GM13976 (cell line): Measurements from ENCODE around the gene IFNL4.
A peak's percentile ranks its signal among the peaks of the same experiment; 100 is the strongest.
"Not testable (repeated sequence)": the region's sequence is repeated elsewhere in the genome, so short reads cannot be mapped to it uniquely, and the experiment has no call there.

Experiments used
- DNase-seq: peaks from one replicate; pipeline ENCODE4 v3.0.0; 2012; ENCODE audit warnings: low spot score
- in situ Hi-C: fragments of 300-500 bp; cut with MboI; formaldehyde crosslinking; loops from one replicate; pipeline ENCODE4 v1.12.0; 2022; ENCODE audit warnings: low sequenced_read_pairs, mixed read lengths, inconsistent platforms; ENCODE audit not compliant: unreplicated experiment
- TF ChIP-seq, protein P1 (sequence below): IDR thresholded peaks from 2 replicates; pipeline ENCODE4 v1.5.1; 2012; ENCODE audit warnings: borderline replicate concordance, mild to moderate bottlenecking; ENCODE audit not compliant: insufficient read depth; ENCODE audit errors: extremely low read depth, missing control alignments, control extremely low read depth

The IFNL4 gene

DNA sequence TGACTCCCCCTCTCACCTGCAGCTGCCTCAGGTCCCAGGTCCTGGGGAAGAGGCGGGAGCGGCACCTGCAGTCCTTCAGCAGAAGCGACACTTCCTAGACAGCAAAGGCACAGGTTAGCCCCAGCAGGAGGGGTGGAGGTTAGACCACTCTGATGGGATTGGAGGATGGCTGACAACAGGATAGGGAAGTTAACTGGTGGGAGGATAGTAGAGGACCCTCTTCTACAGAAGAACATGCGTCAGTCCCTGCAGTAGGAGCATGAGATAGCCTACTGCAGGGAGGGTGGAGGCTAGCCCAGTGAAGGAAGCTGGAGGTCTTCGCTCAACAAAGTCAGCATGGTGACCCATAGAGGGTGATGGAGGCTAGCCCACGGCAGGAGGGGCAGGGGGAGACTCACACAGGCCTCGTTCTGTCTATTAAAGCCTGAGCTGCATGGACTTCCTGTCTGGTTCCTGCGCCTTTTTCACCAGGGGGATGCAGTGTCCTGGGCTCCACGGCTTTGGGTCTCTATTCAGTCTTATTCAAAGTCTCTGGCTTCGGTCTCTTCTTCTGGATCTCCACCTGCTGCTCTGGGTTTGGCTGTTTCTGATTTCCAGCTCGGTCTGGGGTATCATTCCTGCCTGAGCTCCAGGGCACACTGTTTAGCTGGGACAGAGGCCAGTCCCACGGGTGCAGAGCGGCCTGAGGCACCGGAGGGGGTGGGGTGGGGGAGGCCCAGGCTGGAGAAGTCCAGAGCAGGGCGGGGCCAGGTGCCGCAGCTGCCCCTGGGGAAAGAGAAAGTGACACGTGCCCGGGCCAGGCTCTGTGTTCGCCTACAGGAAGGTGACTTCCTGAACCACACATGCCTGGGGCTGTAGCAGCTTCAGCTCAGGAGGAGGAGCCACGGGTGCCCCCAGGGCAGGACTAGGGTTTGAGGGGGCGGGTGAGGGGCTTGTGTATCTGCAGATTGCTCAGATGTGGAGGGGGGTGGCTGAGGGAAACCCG, 11.2 kb downstream of the IFNL4 start:
- in situ Hi-C loops, result no loop called here
- TF ChIP-seq, protein P1, sequence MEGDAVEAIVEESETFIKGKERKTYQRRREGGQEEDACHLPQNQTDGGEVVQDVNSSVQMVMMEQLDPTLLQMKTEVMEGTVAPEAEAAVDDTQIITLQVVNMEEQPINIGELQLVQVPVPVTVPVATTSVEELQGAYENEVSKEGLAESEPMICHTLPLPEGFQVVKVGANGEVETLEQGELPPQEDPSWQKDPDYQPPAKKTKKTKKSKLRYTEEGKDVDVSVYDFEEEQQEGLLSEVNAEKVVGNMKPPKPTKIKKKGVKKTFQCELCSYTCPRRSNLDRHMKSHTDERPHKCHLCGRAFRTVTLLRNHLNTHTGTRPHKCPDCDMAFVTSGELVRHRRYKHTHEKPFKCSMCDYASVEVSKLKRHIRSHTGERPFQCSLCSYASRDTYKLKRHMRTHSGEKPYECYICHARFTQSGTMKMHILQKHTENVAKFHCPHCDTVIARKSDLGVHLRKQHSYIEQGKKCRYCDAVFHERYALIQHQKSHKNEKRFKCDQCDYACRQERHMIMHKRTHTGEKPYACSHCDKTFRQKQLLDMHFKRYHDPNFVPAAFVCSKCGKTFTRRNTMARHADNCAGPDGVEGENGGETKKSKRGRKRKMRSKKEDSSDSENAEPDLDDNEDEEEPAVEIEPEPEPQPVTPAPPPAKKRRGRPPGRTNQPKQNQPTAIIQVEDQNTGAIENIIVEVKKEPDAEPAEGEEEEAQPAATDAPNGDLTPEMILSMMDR, result no peak
- DNase-seq, result peak; percentile 78

GRCh38 chr19:39236527-39236926, 12.1 kb downstream of the IFNL4 start:
- in situ Hi-C loops, result no loop called here
- TF ChIP-seq, protein P1, result no peak
- no peak for DNase-seq

GRCh38 chr19:39232708-39233107, 15.9 kb downstream of the IFNL4 start:
- TF ChIP-seq, protein P1, result no peak
- no peak for DNase-seq
- in situ Hi-C loops, result no loop called here

DNA sequence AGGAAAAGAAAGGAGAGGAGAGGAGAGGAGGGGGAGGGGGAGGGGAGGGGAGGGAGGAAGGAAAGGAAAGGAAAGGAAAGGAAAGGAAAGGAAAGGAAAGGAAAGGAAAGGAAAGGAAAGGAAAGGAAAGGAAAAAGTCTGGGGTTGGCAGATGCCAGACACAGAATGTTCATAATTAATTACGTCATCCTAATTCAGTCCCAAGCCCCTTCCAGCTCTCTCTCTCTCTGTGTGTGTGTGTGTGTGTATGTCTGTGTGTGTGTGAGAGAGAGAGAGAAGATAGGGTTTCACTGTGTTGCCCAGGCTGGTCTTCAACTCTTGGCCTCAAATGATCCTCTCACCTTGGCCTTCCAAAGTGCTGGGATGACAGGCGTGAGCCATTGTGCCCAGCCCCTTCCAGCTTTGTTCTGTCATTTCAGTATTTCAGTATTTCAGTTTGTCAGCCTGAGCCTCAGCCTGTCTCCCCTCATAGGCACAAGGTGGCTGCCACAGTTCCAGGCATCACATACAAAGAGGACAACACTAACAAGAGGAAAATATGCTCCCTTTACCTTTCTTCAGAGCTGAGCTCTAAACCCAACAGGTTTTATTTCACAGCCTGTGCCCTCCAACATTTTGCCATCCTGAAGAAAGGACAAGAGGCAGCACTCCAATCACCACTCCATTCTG, 18.4 kb downstream of the IFNL4 start:
- TF ChIP-seq, protein P1, result no peak
- DNase-seq, result no peak
- in situ Hi-C loops, result no loop called here

GRCh38 chr19:39224910-39225309, 23.7 kb downstream of the IFNL4 start:
- TF ChIP-seq, protein P1, result no peak
- in situ Hi-C loops, result no loop called here
- DNase-seq, result no peak

DNA sequence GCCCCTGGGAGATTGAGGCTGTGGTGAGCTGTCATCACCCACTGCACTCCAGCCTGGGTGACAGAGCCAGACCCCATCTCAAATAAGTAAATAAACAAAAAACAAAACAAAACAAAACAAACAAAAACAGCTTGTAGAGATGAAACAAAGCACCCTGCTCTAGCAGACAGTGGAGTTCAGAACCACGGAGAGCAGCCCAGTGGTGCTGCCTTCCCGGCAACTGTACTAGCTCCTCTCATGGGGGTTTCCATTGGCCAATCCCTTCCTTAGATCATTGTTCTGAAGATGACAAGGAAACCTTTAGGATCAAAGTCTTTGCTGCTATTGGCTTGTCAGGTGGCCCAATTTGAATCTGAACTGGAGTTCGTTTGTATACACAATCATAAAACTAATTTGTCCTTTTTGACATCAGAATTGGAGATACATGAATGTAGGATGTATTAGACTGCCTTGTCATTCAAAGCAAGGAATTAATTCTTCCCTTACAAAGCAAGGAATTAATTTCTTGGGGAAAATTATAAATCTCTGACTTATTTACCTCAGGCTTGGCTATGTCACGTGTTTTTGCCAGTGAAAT, 24.9 kb downstream of the IFNL4 start:
- in situ Hi-C loops, result no loop called here
- DNase-seq, result peak; percentile 46
- TF ChIP-seq, protein P1, result no peak

GRCh38 chr19:39219108-39219507, 29.5 kb downstream of the IFNL4 start:
- in situ Hi-C loops, DNase-seq: not testable (repeated sequence)
